ENCODE data around the gene SMG7.
A peak's percentile ranks its signal among the peaks of the same experiment; 100 is the strongest.

The SMG7 gene

GRCh38 chr1:183515002-183515689, 42.8 kb downstream of the SMG7 start:
- peak; percentile 21 for DNase-seq

- DNase-seq = no peak
These were observed 44.4 kb downstream of the SMG7 start for GRCh38 chr1:183516725-183517124.

GRCh38 chr1:183517401-183517800, 45.1 kb downstream of the SMG7 start:
- no peak for DNase-seq

- DNase-seq = no peak
These were observed 48.1 kb downstream of the SMG7 start for GRCh38 chr1:183520379-183520778.

- DNase-seq = no peak
These were observed 49.8 kb downstream of the SMG7 start for GRCh38 chr1:183522104-183522503.

- no peak for DNase-seq
These were observed 56.3 kb downstream of the SMG7 start for GRCh38 chr1:183528577-183528976.

GRCh38 chr1:183533617-183534174, 61.4 kb downstream of the SMG7 start:
- no peak for DNase-seq

GRCh38 chr1:183537405-183537804, 65.1 kb downstream of the SMG7 start:
- no peak for DNase-seq

GRCh38 chr1:183543619-183544204, 71.4 kb downstream of the SMG7 start:
- DNase-seq = peak; percentile 80

GRCh38 chr1:183544598-183545297, 72.4 kb downstream of the SMG7 start:
- peak; percentile 89 for DNase-seq

- no peak for DNase-seq
These were observed 74.1 kb downstream of the SMG7 start for GRCh38 chr1:183546427-183546826.

GRCh38 chr1:183548116-183548515, 75.8 kb downstream of the SMG7 start:
- peak; percentile 20 for DNase-seq

GRCh38 chr1:183550915-183551314, 78.6 kb downstream of the SMG7 start:
- no peak for DNase-seq

- no peak for DNase-seq
These were observed 79.6 kb downstream of the SMG7 start for GRCh38 chr1:183551924-183552323.

GRCh38 chr1:183552441-183552840, 80.1 kb downstream of the SMG7 start:
- DNase-seq = no peak

GRCh38 chr1:183552891-183553290, 80.6 kb downstream of the SMG7 start:
- no peak for DNase-seq

GRCh38 chr1:183553331-183553730, 81.0 kb downstream of the SMG7 start:
- DNase-seq = no peak

GRCh38 chr1:183553764-183554163, 81.5 kb downstream of the SMG7 start:
- DNase-seq = no peak

GRCh38 chr1:183554577-183554976, 82.3 kb downstream of the SMG7 start:
- no peak for DNase-seq

GRCh38 chr1:183559061-183559460, 86.8 kb downstream of the SMG7 start:
- no peak for DNase-seq

- DNase-seq = no peak
These were observed 90.4 kb downstream of the SMG7 start for GRCh38 chr1:183562701-183563100.

- DNase-seq = no peak
These were observed 93.0 kb downstream of the SMG7 start for GRCh38 chr1:183565261-183565660.

- no peak for DNase-seq
These were observed 93.7 kb downstream of the SMG7 start for GRCh38 chr1:183566026-183566425.

- peak; percentile 43 for DNase-seq
These were observed 95.3 kb downstream of the SMG7 start for GRCh38 chr1:183567584-183567983.

Data from kidney glomerular epithelial cell (primary cell).